A549 (cell line): ENCODE results near the gene PLCXD3. TPM values are rescaled to one million over a fixed set of nuclear protein-coding genes. Genes with fewer than 3 reads are reported as not detected.

Source experiments
- ATAC-seq, 2 experiments: fragments of 200-7000 bp in 1 of 2; fragments of >200 bp in 1 of 2; cut with Nextera tagmentation in 1 of 2; cut with Tn5 transposase in 1 of 2; 3 replicates each; pipeline versions ENCODE4 v1.8.0 to v1.9.1; 2018 to 2020; ENCODE audit warnings: mild to moderate bottlenecking in 1 of 2, moderate library complexity in 1 of 2
- CTCF ChIA-PET: fragments of 300-600 bp; sonication (Branson Sonifier 250); formaldehyde crosslinking; extraction: SDS; loops from one replicate; lab custom pipeline; 2021; ENCODE audit warnings: antibody characterized with exemption, inconsistent platforms; lab: Yijun Ruan, JAX
- POLR2A ChIA-PET: fragments of 350-600 bp; formaldehyde crosslinking; extraction: SDS; loops from one replicate; lab custom pipeline; 2021; ENCODE audit warnings: antibody characterized with exemption, inconsistent platforms; lab: Yijun Ruan, JAX
- DNase-seq, 2 experiments: peaks; one replicate each; pipeline versions ENCODE4 v3.0.0 to v3.0.0-alpha.2; 2011 to 2016; ENCODE audit warnings: low read depth in 1 of 2, low spot score in 1 of 2
- FAIRE-seq: peaks from 2 replicates; lab custom pipeline; 2011; peaks lifted over from hg19 to GRCh38; lab: Jason Lieb, UNC
- H3K27ac ChIP-seq, 2 experiments: fragments of >200 bp; sonication (Bioruptor Twin); formaldehyde crosslinking; 3 replicates each; pipeline ENCODE4 v1.5.1; 2016 to 2017
- H3K4me1 ChIP-seq: fragments of >200 bp; sonication (Bioruptor Twin); formaldehyde crosslinking; 3 replicates; pipeline ENCODE4 v1.6.1; 2016
- H3K4me2 ChIP-seq: fragments of >200 bp; sonication (Bioruptor Twin); formaldehyde crosslinking; 3 replicates; pipeline ENCODE4 v1.6.1; 2016
- H3K4me3 ChIP-seq: fragments of >200 bp; sonication (Bioruptor Twin); formaldehyde crosslinking; 3 replicates; pipeline ENCODE4 v1.5.1; 2016
- H3K9me3 ChIP-seq: fragments of >200 bp; sonication (Bioruptor Twin); formaldehyde crosslinking; 3 replicates; pipeline ENCODE4 v1.6.1; 2016
- ATOH8 ChIP-seq: fragments of 250-450 bp; sonication (Bioruptor Pico); IDR thresholded peaks from 2 replicates; pipeline ENCODE4 v1.5.0; 2020; ENCODE audit warnings: low read depth, mild to moderate bottlenecking, moderate library complexity
- CBX8 ChIP-seq: fragments of 200-600 bp; sonication (generic); IDR thresholded peaks from 2 replicates; pipeline ENCODE4 v1.6.1; 2016
- CEBPB ChIP-seq, 2 experiments: fragments of >200 bp in 1 of 2; sonication (Bioruptor Twin) in 1 of 2; formaldehyde crosslinking in 1 of 2; IDR thresholded peaks; 2 replicates each; pipeline ENCODE4 v1.6.1; 2012 to 2016
- CHD2 ChIP-seq: fragments of 150-350 bp; IDR thresholded peaks from 2 replicates; pipeline ENCODE4 v1.6.1; 2014; ENCODE audit warnings: low read length; ENCODE audit not compliant: partially characterized antibody
- CHD4 ChIP-seq: fragments of 200-600 bp; sonication (generic); IDR thresholded peaks from 2 replicates; pipeline ENCODE4 v1.6.1; 2016; ENCODE audit warnings: antibody characterized with exemption, mild to moderate bottlenecking, borderline replicate concordance
- EHF ChIP-seq: fragments of 250-450 bp; sonication (Bioruptor Pico); IDR thresholded peaks from 2 replicates; pipeline ENCODE4 v1.5.0; 2020; ENCODE audit warnings: mild to moderate bottlenecking
- EP300 ChIP-seq, 2 experiments: fragments of >200 bp; sonication (Bioruptor Twin); formaldehyde crosslinking; IDR thresholded peaks; 2 replicates in 1 of 2; 3 replicates in 1 of 2; pipeline ENCODE4 v1.6.1; 2016 to 2017
- FOSL2 ChIP-seq, 2 experiments: fragments of 450-650 bp in 1 of 2; fragments of >200 bp in 1 of 2; sonication (Bioruptor Twin) in 1 of 2; formaldehyde crosslinking; IDR thresholded peaks; 2 replicates each; pipeline versions ENCODE4 v1.5.0 to v1.6.1; 2016 to 2020; ENCODE audit warnings: mild to moderate bottlenecking in 1 of 2, moderate library complexity in 1 of 2
- HEYL ChIP-seq: fragments of 250-450 bp; sonication (Bioruptor Pico); IDR thresholded peaks from 2 replicates; pipeline ENCODE4 v1.8.0; 2021; ENCODE audit warnings: mild to moderate bottlenecking, moderate library complexity
- HOXB13 ChIP-seq: fragments of 250-450 bp; sonication (Bioruptor Pico); IDR thresholded peaks from 2 replicates; pipeline ENCODE4 v1.5.0; 2020; ENCODE audit warnings: low read depth, mild to moderate bottlenecking, moderate library complexity
- MAZ ChIP-seq: fragments of 150-350 bp; IDR thresholded peaks from 2 replicates; pipeline ENCODE4 v1.6.1; 2014; ENCODE audit warnings: antibody characterized with exemption, low read depth, low read length, borderline replicate concordance
- NFE2L2 ChIP-seq: fragments of 150-350 bp; conservative IDR thresholded peaks from 2 replicates; pipeline ENCODE4 v1.6.1; 2014; ENCODE audit warnings: low read length
- NPAS2 ChIP-seq: fragments of 250-450 bp; sonication (Bioruptor Pico); IDR thresholded peaks from 2 replicates; pipeline ENCODE4 v1.8.0; 2022; ENCODE audit warnings: mild to moderate bottlenecking, moderate library complexity, borderline replicate concordance
- NR3C1 ChIP-seq: fragments of >200 bp; sonication (Bioruptor Twin); formaldehyde crosslinking; IDR thresholded peaks from 3 replicates; pipeline ENCODE4 v1.6.1; 2017
- PHF8 ChIP-seq: fragments of 200-600 bp; sonication (generic); IDR thresholded peaks from 2 replicates; pipeline ENCODE4 v1.6.1; 2016; ENCODE audit warnings: low read depth, mild to moderate bottlenecking, antibody characterized with exemption, moderate library complexity, borderline replicate concordance
- POLR2A ChIP-seq: IDR thresholded peaks from 2 replicates; pipeline ENCODE4 v1.6.1; 2012; ENCODE audit warnings: mild to moderate bottlenecking, low read length
- RAD21 ChIP-seq, 2 experiments: fragments of >200 bp in 1 of 2; sonication (Bioruptor Twin) in 1 of 2; formaldehyde crosslinking in 1 of 2; IDR thresholded peaks in 1 of 2; conservative IDR thresholded peaks in 1 of 2; 2 replicates in 1 of 2; 3 replicates in 1 of 2; pipeline ENCODE4 v1.6.1; 2012 to 2018; ENCODE audit warnings: inconsistent platforms in 1 of 2
- RARB ChIP-seq: fragments of 250-450 bp; sonication (Bioruptor Pico); IDR thresholded peaks from 2 replicates; pipeline ENCODE4 v1.8.0; 2021; ENCODE audit warnings: mild to moderate bottlenecking, moderate library complexity
- RCOR1 ChIP-seq: fragments of 150-350 bp; IDR thresholded peaks from 2 replicates; pipeline ENCODE4 v1.6.1; 2014; ENCODE audit warnings: antibody characterized with exemption, low read length, low read depth
- REST ChIP-seq: fragments of 200-600 bp; sonication (generic); IDR thresholded peaks from 2 replicates; pipeline ENCODE4 v1.6.1; 2016; ENCODE audit warnings: antibody characterized with exemption, mild to moderate bottlenecking, moderate library complexity
- RNF2 ChIP-seq: fragments of 200-600 bp; sonication (generic); IDR thresholded peaks from 2 replicates; pipeline ENCODE4 v1.6.1; 2016; ENCODE audit warnings: low read depth, mild to moderate bottlenecking, antibody characterized with exemption, moderate library complexity, borderline replicate concordance
- ZSCAN20 ChIP-seq: fragments of 250-450 bp; sonication (Bioruptor Pico); IDR thresholded peaks from 2 replicates; pipeline ENCODE4 v1.8.0; 2022; ENCODE audit warnings: mild to moderate bottlenecking, moderate library complexity
- WGBS: methylation state at CpG from one replicate; pipeline ENCODE4 v1.1.6; 2017; ENCODE audit errors: missing lambda C conversion rate; 5-methylcytosine and 5-hydroxymethylcytosine counted together
- polyA plus RNA-seq, 4 experiments: library from polyadenylated mRNA; depleted of rRNA in 3 of 4; stranded (reverse); fragments of >200 nt; fragmentation: RNase III in 1 of 4; extraction: RNeasy Plus Mini Kit Qiagen cat#74134 plus additional on column Dnase treatment in 1 of 4; gene quantifications; 2 replicates in 3 of 4; 3 replicates in 1 of 4; pipeline ENCODE4 v1.2.3, GENCODE V29; 2011 to 2017
- TF ChIP-seq, protein P1 (sequence below): IDR thresholded peaks from 2 replicates; pipeline ENCODE4 v1.6.1; 2012

The PLCXD3 gene
- polyA plus RNA-seq, 2 of the 4 experiments (the other 2 are of a cell fraction): 1.2 to 1.6 TPM

DNA sequence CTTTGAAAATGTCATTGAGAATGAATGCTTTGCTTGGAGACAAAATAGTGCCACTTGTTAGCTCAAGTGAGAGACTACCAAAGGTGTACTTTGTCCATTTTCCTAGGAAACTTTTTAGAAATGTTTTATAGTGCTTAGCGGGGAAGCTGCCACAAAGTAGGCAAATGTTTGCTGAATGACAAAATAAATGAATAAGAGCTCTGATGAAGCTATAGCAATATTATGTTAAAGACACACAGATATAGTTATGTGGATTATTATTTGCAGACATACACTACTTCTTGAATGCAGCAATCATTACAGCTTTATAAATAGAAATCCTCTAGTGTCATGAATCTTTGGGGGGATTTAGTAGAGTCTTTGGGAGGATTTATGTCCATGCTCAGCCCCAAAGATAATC, 204.4 kb downstream of the PLCXD3 start:
- CTCF ChIA-PET: interaction anchor here (1.0 kb wide), 1 partner anchor 29 kb away, joined by 3 read pairs; no protein-coding TSS in a partner anchor
- FAIRE-seq: no peak
- Histone ChIP-seq H3K4me3 (no peak overlapping the region), H3K9me3 (no peaks in the 10 kb centered on the region), H3K4me2 (no peak overlapping the region), H3K4me1 (no peaks in the 10 kb centered on the region), H3K27ac (no peak overlapping the region)
- POLR2A ChIA-PET: no interaction called here
- no peak for TF ChIP-seq HOXB13 (CRISPR knock-in tag)
- no peak for TF ChIP-seq ATOH8 (CRISPR knock-in tag)
- TF ChIP-seq FOSL2 (IDR thresholded peaks at IDR 0.05): no peak
- no peak for TF ChIP-seq FOSL2 (CRISPR knock-in tag; IDR thresholded peaks at IDR 0.05)
- TF ChIP-seq POLR2A: no peak
- TF ChIP-seq CEBPB (IDR thresholded peaks at IDR 0.05): no peak
- TF ChIP-seq NPAS2: no peak
- TF ChIP-seq PHF8: no peak
- TF ChIP-seq EP300 (IDR thresholded peaks at IDR 0.05): no peak
- TF ChIP-seq, protein P1, sequence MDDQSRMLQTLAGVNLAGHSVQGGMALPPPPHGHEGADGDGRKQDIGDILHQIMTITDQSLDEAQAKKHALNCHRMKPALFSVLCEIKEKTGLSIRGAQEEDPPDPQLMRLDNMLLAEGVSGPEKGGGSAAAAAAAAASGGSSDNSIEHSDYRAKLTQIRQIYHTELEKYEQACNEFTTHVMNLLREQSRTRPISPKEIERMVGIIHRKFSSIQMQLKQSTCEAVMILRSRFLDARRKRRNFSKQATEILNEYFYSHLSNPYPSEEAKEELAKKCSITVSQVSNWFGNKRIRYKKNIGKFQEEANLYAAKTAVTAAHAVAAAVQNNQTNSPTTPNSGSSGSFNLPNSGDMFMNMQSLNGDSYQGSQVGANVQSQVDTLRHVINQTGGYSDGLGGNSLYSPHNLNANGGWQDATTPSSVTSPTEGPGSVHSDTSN: no peak
- no peak for TF ChIP-seq RCOR1
- no peak for TF ChIP-seq RAD21 (conservative IDR thresholded peaks at IDR 0.05 in 1 of 2, IDR thresholded peaks at IDR 0.05 in 1 of 2)
- no peak for TF ChIP-seq NR3C1
- no peak for TF ChIP-seq RARB (CRISPR knock-in tag)
- no peak for TF ChIP-seq ZSCAN20 (CRISPR knock-in tag)
- TF ChIP-seq CBX8: no peak
- TF ChIP-seq CHD4: no peak
- TF ChIP-seq RNF2: no peak
- TF ChIP-seq EHF (CRISPR knock-in tag): no peak
- no peak for TF ChIP-seq HEYL (CRISPR knock-in tag)
- DNase-seq: no peak
- no peak for ATAC-seq
- WGBS: 82% methylated on average over 1 of the region's 1 CpG

- CTCF ChIA-PET: interaction anchor here (1.0 kb wide), 1 partner anchor 28 kb away, joined by 3 read pairs; no protein-coding TSS in a partner anchor
- Histone ChIP-seq H3K4me3 (no peak overlapping the region), H3K27ac (no peak overlapping the region), H3K9me3 (no peaks in the 10 kb centered on the region), H3K4me1 (no peaks in the 10 kb centered on the region), H3K4me2 (no peak overlapping the region)
- FAIRE-seq (no peak), ATAC-seq (no peak), DNase-seq (no peak)
- WGBS: 81% methylated on average over 2 of the region's 2 CpGs
- TF ChIP-seq REST (no peak), EP300 (IDR thresholded peaks at IDR 0.05) (no peak), MAZ (no peak), CHD2 (no peak), NFE2L2 (no peak)
- POLR2A ChIA-PET: no interaction called here
Measured at GRCh38 chr5:41305056-41305455, 205.3 kb downstream of the PLCXD3 start.
